HG03097 (cell line): Measurements from ENCODE around the gene DCLRE1B.
A peak's percentile ranks its signal among the peaks of the same experiment; 100 is the strongest.

Source experiments
- ATAC-seq: cut with Tn5 transposase; IDR thresholded peaks from one replicate; pipeline ENCODE4 v1.9.1; 2021; ENCODE audit not compliant: unreplicated experiment, low FRiP score

DCLRE1B gene

DNA sequence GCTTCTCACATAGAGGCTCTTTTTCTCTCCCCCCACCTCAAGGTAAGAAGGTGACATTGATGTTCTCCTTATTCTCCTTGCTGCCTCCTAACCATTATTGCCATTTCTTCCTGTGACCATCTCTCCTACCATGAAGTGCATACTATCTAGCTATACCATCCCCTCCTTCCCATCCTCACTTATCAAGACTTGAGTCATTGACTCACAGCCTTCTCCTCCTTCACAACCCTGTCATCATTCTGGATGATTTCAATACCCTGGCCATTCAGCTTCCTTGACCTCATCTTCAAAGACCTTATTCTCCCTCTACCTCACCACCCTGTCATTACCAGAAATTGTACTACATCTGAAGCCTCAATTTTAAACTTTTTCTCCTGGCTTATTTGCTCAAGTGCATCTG is 13.1 kb downstream of the DCLRE1B start:
- no peak for ATAC-seq

DNA sequence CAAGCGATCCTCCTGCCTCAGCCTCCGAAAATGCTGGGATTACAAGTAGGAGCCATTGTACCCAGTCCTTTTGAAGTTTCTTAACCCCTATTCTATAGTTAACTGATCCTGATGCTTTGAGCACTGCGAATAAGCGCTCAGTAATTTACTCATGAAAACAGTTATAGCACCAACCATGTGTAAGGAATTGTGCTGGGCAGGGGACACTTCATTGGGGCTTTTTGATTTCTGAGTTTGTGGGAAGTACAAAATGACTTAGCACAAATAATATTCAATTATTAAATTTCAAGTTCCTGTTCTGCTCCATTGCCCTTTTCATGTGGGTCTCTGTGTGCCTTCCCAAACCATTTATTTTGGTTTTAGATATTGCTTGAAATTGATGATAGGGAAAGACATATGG is 17.8 kb downstream of the DCLRE1B start:
- ATAC-seq, result no peak

- no peak for ATAC-seq
Measured at GRCh38 chr1:113924473-113924872, 19.3 kb downstream of the DCLRE1B start.

DNA sequence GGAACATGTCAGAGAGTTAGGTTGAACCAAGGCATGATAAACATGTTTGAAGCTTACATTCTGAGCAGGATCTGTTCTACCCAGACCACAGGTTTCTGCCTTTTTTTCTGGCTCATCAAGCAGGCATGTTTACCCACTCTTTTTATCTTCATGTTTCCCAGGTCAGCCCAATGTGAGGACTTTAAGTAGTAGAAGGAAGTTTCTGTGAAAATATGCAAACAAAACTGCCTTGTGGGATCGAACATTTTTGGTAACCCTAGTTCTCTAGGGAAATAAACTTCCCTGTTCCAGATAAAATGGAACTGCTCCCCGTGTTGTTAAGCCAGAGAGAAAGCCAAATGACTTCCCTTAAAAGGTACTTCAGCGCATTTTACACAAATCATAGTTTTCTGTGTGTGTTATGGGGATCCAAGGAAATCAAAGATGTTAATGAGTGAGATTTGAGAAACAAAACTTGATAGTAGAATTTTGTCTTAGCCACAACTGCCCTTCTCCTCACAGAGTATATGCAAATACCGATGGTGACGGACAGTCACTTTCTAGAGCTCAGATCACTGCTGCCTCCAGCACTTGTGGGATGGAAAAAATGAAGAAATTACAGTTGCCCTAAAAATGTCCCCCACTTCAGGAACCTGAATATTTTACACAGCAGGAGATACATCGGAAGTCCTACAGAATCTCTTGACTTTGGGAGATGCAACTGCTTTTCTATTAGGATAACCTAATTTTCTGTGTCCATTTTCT is 23.2 kb downstream of the DCLRE1B start:
- ATAC-seq, result no peak

- ATAC-seq, result peak; percentile 60
Measured at GRCh38 chr1:113928941-113929749, 24.0 kb downstream of the DCLRE1B start, which contains the start of gene HIPK1. Gene HIPK1, plus strand, starts transcription at chr1:113929324.

DNA sequence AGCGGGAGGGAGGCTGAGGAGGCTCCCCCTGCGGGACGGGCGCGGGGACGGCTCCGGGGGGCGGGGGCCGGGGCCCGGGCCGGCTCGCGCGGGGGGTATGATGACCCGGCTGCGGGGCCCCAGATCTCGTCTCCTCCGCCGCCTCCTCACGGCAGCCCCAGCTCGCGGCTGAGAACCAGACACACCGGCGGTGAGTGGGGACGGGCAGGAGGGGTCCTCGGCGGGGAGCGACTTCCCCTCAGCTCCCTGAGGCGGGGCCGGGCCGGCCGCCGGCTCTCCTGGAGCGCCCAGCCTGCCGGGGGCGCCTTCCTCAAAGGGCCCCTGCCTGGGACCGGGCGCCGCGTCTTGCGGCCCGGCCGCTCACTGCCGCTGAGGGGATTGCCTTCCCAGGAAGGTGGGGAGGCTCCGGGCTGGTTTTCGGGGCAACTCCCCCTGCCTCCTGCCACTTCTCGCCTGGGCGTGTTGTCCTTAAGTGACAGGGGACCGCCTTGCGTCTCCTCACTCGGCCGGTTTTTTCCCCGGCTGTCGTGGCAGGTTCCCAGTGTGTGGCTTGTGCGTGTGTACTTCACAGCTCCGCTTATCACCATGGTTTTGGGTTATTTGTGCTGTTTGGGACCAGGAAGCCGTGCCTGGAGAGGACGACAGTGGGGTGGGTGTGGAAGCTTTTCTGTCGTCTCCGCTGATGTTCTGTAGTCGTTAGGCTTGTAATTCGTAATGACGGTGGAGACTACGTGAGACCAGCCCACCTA is 24.8 kb downstream of the DCLRE1B start:
- ATAC-seq, result peak; percentile 13

- ATAC-seq, result peak; percentile 28
Measured at GRCh38 chr1:113930499-113931161, 25.5 kb downstream of the DCLRE1B start.

GRCh38 chr1:113931451-113931851 is 26.3 kb downstream of the DCLRE1B start:
- ATAC-seq, result no peak

- no peak for ATAC-seq
Measured at GRCh38 chr1:113934006-113934405, 28.9 kb downstream of the DCLRE1B start.

GRCh38 chr1:113934511-113935055 is 29.5 kb downstream of the DCLRE1B start:
- no peak for ATAC-seq

- ATAC-seq, result no peak
Measured at GRCh38 chr1:113935176-113935575, 30.1 kb downstream of the DCLRE1B start.

- no peak for ATAC-seq
Measured at GRCh38 chr1:113935970-113936369, 30.8 kb downstream of the DCLRE1B start.

GRCh38 chr1:113937146-113937545 is 32.0 kb downstream of the DCLRE1B start:
- no peak for ATAC-seq

DNA sequence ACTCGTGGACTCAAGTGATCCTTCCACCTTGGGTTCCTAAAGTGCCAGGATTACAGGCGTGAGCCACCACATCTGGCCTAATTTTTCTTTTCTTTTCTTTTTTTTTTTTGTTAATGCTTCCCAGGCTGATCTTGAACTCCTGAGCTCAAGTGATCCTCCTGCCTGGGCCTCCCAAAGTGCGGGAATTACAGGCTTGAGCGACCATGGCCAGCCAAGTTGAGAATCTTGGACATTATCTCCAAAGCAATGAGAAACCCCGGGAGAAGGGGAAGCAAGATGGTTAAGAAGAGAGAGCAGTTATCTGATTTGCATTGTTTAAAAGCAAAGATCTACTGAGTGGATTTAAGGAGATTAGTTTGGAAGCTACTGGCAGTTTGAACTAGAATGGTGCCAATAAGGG is 33.1 kb downstream of the DCLRE1B start:
- ATAC-seq, result no peak

- ATAC-seq, result peak; percentile 62
Measured at GRCh38 chr1:113940365-113941244, 35.5 kb downstream of the DCLRE1B start.

- no peak for ATAC-seq
Measured at GRCh38 chr1:113941245-113941559, 36.1 kb downstream of the DCLRE1B start.

GRCh38 chr1:113942527-113942926 is 37.4 kb downstream of the DCLRE1B start:
- ATAC-seq, result no peak

- ATAC-seq, result no peak
Measured at GRCh38 chr1:113943028-113943811, 38.1 kb downstream of the DCLRE1B start.

- ATAC-seq, result no peak
Measured at GRCh38 chr1:113945329-113945728, 40.2 kb downstream of the DCLRE1B start.
